Caco-2 (cell line): ENCODE results near the gene TTYH1. TPM values are rescaled to one million over a fixed set of nuclear protein-coding genes. Genes with fewer than 3 reads are reported as not detected.
A peak's percentile ranks its signal among the peaks of the same experiment; 100 is the strongest.

Experiments
- BruUV-seq: library from RNA; stranded (reverse); fragments of 400-500 nt; replicated peaks from 2 replicates; lab custom pipeline; 2021; lab: Mats Ljungman, UMichigan
- CTCF ChIA-PET: fragments of 300-600 bp; sonication (Branson Sonifier 250); formaldehyde crosslinking; loops from one replicate; lab custom pipeline; 2022; ENCODE audit warnings: antibody characterized with exemption; lab: Charles Lee
- POLR2A ChIA-PET: fragments of 300-600 bp; sonication (Branson Sonifier 250); formaldehyde crosslinking; loops from one replicate; lab custom pipeline; 2022; ENCODE audit warnings: antibody characterized with exemption; lab: Charles Lee
- DNase-seq, 2 experiments: peaks; one replicate each; pipeline versions ENCODE4 v3.0.0 to v3.0.0-alpha.2; 2020 to 2022
- H3K27me3 ChIP-seq: replicated peaks from 2 replicates; pipeline ENCODE4 v1.6.0; 2011; ENCODE audit warnings: low read length; ENCODE audit not compliant: control insufficient read depth, insufficient read depth
- H3K36me3 ChIP-seq: 2 replicates; pipeline ENCODE4 v1.5.1; 2011; ENCODE audit warnings: low read length; ENCODE audit not compliant: control insufficient read depth, insufficient read depth
- H3K4me1 ChIP-seq: fragments of 250-450 bp; sonication (Bioruptor Pico); 2 replicates; pipeline ENCODE4 v1.5.1; 2020; ENCODE audit warnings: mild to moderate bottlenecking
- H3K4me3 ChIP-seq: 2 replicates; pipeline ENCODE4 v1.5.1; 2011; ENCODE audit warnings: low read depth, mild to moderate bottlenecking, control low read depth, low read length
- H3K9me3 ChIP-seq: fragments of 250-450 bp; sonication (Bioruptor Pico); 2 replicates; pipeline ENCODE4 v1.5.1; 2020; ENCODE audit warnings: mild to moderate bottlenecking, moderate library complexity
- H3K27ac Mint-ChIP-seq: one replicate; pipeline ENCODE4 v1.8.0; 2022; ENCODE audit warnings: mixed read lengths; ENCODE audit not compliant: unreplicated experiment
- H3K27me3 Mint-ChIP-seq: one replicate; pipeline ENCODE4 v1.8.0; 2022; ENCODE audit warnings: mixed read lengths; ENCODE audit not compliant: insufficient read depth, unreplicated experiment
- H3K36me3 Mint-ChIP-seq: one replicate; pipeline ENCODE4 v1.8.0; 2022; ENCODE audit warnings: mild to moderate bottlenecking, mixed read lengths; ENCODE audit not compliant: insufficient read depth, unreplicated experiment
- H3K4me1 Mint-ChIP-seq: one replicate; pipeline ENCODE4 v1.8.0; 2022; ENCODE audit warnings: low read depth, mixed read lengths; ENCODE audit not compliant: unreplicated experiment
- H3K4me3 Mint-ChIP-seq: one replicate; pipeline ENCODE4 v1.8.0; 2022; ENCODE audit warnings: mild to moderate bottlenecking, moderate library complexity, mixed read lengths; ENCODE audit not compliant: unreplicated experiment
- H3K9me3 Mint-ChIP-seq: one replicate; pipeline ENCODE4 v1.8.0; 2022; ENCODE audit warnings: mixed read lengths; ENCODE audit not compliant: unreplicated experiment
- CTCF ChIP-seq, 2 experiments: fragments of 200-600 bp in 1 of 2; IDR thresholded peaks; 1 replicate in 1 of 2; 2 replicates in 1 of 2; pipeline versions ENCODE4 v1.5.1 to v1.8.0; 2011 to 2022; ENCODE audit warnings: antibody characterized with exemption in 1 of 2, control low read depth in 1 of 2, inconsistent platforms in 1 of 2, low read depth in 1 of 2, low read length in 1 of 2, mild to moderate bottlenecking in 1 of 2, moderate library complexity in 1 of 2; ENCODE audit not compliant: insufficient read depth in 1 of 2, severe bottlenecking in 1 of 2, unreplicated experiment in 1 of 2
- intact Hi-C: fragments of 100-400 bp; cut with micrococcal nuclease; formaldehyde crosslinking; loops from one replicate; pipeline ENCODE4 v1.10.0; 2022; ENCODE audit not compliant: unreplicated experiment
- total RNA-seq: library from RNA; stranded (reverse); gene quantifications from 2 replicates; pipeline ENCODE4 v1.2.3, GENCODE V29; 2022

The TTYH1 gene
- total RNA-seq, 1 experiment from 2014 or later: not detected

- no peaks in the 10 kb centered on the region for H3K9me3 Mint-ChIP-seq
- Histone ChIP-seq H3K27me3 (no peaks in the 10 kb centered on the region), H3K9me3 (no peaks in the 10 kb centered on the region), H3K4me1 (peaks cover 12% of the 10 kb centered on the region), H3K4me3 (no peak overlapping the region), H3K36me3 (no peaks in the 10 kb centered on the region)
- no peak for DNase-seq
- intact Hi-C loops: no loop called here
- no peak overlapping the region for H3K4me3 Mint-ChIP-seq
- H3K27ac Mint-ChIP-seq: no peak overlapping the region
- peaks cover 3% of the 10 kb centered on the region for H3K27me3 Mint-ChIP-seq
- TF ChIP-seq CTCF (IDR thresholded peaks at IDR 0.05; ENCODE audit: insufficient read depth in 1 of 2, low read depth in 1 of 2, low read length in 1 of 2, severe bottlenecking in 1 of 2, unreplicated experiment in 1 of 2): no peak
- ChIA-PET CTCF (no interaction called here), POLR2A (interaction anchor here (0.6 kb wide), 1 partner anchor 18 kb away, joined by 5 read pairs; no protein-coding TSS in a partner anchor)
- peaks cover 10% of the 10 kb centered on the region for H3K36me3 Mint-ChIP-seq
- BruUV-seq: no TSS peak
- H3K4me1 Mint-ChIP-seq: no peaks in the 10 kb centered on the region
Observed at GRCh38 chr19:54424201-54424600, 8.9 kb downstream of the TTYH1 start.

GRCh38 chr19:54424660-54425381, 9.6 kb downstream of the TTYH1 start:
- ChIA-PET POLR2A (no interaction called here), CTCF (interaction anchor here (0.7 kb wide), 1 partner anchor 36 kb away, joined by 3 read pairs; no protein-coding TSS in a partner anchor)

GRCh38 chr19:54425382-54425723, 10.1 kb downstream of the TTYH1 start:
- Histone ChIP-seq H3K36me3 (no peaks in the 10 kb centered on the region), H3K4me1 (peaks cover 5% of the 10 kb centered on the region; the same call in 1 of the 2 replicates), H3K9me3 (no peaks in the 10 kb centered on the region), H3K4me3 (no peak overlapping the region), H3K27me3 (no peaks in the 10 kb centered on the region)
- Mint-ChIP-seq H3K27ac (peak overlapping the region; percentile 43), H3K36me3 (peaks cover 21% of the 10 kb centered on the region), H3K9me3 (no peaks in the 10 kb centered on the region), H3K27me3 (peaks cover 6% of the 10 kb centered on the region), H3K4me1 (no peaks in the 10 kb centered on the region), H3K4me3 (no peak overlapping the region)
- intact Hi-C loops: no loop called here
- ChIA-PET CTCF (interaction anchor here (0.7 kb wide), 1 partner anchor 36 kb away, joined by 3 read pairs; no protein-coding TSS in a partner anchor), POLR2A (no interaction called here)
- DNase-seq: no peak
- no peak for TF ChIP-seq CTCF (IDR thresholded peaks at IDR 0.05; ENCODE audit: insufficient read depth in 1 of 2, low read depth in 1 of 2, low read length in 1 of 2, severe bottlenecking in 1 of 2, unreplicated experiment in 1 of 2)
- BruUV-seq: no TSS peak

More at GRCh38 chr19:54424660-54425381, 9.6 kb downstream of the TTYH1 start:
- no TSS peak for BruUV-seq
- Histone ChIP-seq H3K9me3 (no peaks in the 10 kb centered on the region), H3K27me3 (no peaks in the 10 kb centered on the region), H3K4me3 (no peak overlapping the region), H3K36me3 (no peaks in the 10 kb centered on the region), H3K4me1 (peaks cover 10% of the 10 kb centered on the region)
- DNase-seq: no peak
- Mint-ChIP-seq H3K27ac (peak overlapping the region; percentile 43), H3K36me3 (peaks cover 16% of the 10 kb centered on the region), H3K4me3 (no peak overlapping the region), H3K9me3 (no peaks in the 10 kb centered on the region), H3K4me1 (no peaks in the 10 kb centered on the region), H3K27me3 (peaks cover 6% of the 10 kb centered on the region)
- no peak for TF ChIP-seq CTCF (IDR thresholded peaks at IDR 0.05; ENCODE audit: insufficient read depth in 1 of 2, low read depth in 1 of 2, low read length in 1 of 2, severe bottlenecking in 1 of 2, unreplicated experiment in 1 of 2)
- intact Hi-C loops: no loop called here
